Activated effector memory CD4-positive, alpha-beta T cell treated with Interleukin-2 at 50 U/mL for 16 hours (primary cell): ENCODE measurements around the gene AKT3.

Experiments used
- DNase-seq: peaks from one replicate; pipeline ENCODE4 v3.0.0-alpha.2; 2020

AKT3 gene

GRCh38 chr1:243500512-243500911 lies 349.5 kb downstream of the AKT3 start:
- DNase-seq: no peak

- DNase-seq: no peak
These were observed 350.3 kb downstream of the AKT3 start for GRCh38 chr1:243499711-243500110.

GRCh38 chr1:243499248-243499647 lies 350.8 kb downstream of the AKT3 start:
- DNase-seq: no peak

- no peak for DNase-seq
These were observed 351.9 kb downstream of the AKT3 start for GRCh38 chr1:243497939-243498681.

- no peak for DNase-seq
These were observed 353.2 kb downstream of the AKT3 start for GRCh38 chr1:243496806-243497205.

GRCh38 chr1:243496187-243496646 lies 353.8 kb downstream of the AKT3 start:
- no peak for DNase-seq

DNA sequence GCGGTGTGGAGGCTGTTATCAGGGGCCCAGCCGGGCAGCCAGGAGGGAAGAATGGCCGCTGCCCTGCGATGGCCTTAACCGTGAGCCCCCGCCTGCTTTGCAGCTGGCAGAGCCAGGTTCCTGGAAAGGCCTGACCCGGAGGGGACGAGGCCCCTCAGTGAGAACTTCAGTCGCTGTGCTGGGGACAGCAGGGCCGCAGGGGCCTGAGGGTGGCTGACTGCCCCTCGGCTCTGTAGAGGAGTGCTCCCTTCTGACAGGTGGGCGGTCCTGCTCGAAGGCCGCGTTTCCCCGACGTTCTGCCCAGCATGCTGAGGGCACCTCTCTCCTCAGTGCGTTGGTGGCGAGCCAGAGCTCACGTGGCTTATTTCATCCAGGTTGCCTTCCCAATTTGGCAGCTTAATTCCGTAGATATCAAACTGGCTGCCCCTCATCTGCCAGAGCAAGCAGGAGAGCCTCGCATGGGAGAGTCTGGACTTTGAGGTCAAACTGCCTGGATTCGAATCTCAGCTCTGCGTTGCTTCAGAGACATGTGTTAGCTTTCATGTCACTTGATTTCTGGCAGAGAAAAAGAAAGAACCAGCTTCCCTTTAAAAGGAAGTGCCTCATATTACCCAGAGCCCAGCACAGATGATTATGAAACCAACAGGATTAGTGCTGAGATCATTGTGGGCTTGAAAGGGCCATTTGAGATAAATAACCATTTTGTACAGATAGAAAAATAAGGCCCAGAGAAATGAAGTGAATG lies 354.4 kb downstream of the AKT3 start:
- no peak for DNase-seq

DNA sequence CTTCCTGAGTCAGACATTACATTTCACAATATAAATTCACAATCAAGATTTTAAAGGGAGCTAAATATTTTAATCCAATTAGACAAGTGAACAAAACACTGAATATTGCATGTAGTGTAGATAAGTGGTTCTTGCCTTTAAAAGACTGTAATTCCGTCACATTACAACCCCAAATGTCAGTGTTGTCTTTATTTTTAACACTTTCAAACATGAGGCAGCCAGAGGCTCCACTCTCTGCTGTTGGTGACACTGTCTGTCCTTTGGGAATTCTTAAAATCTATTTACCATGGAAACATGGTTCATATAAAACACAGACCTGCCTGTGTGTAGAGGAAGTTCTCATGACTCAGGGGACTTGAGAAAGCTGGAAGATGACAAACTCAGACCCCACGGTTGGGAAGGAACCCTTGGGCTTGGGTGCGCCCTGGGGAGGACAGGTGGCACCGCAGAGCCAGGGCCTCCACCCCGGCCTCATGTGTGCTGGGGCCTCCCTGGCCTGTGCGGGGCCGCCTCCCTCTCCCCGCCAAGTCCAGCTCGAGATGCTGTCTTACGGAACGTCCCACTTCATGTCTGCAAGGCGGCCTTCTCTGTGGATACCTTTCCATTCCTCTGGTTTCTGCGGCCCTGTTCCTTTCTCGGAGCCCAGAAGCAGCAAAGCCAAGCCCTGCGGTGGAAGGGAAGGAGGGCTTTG lies 355.2 kb downstream of the AKT3 start:
- no peak for DNase-seq

- DNase-seq: no peak
These were observed 356.6 kb downstream of the AKT3 start for GRCh38 chr1:243493156-243494129.

DNA sequence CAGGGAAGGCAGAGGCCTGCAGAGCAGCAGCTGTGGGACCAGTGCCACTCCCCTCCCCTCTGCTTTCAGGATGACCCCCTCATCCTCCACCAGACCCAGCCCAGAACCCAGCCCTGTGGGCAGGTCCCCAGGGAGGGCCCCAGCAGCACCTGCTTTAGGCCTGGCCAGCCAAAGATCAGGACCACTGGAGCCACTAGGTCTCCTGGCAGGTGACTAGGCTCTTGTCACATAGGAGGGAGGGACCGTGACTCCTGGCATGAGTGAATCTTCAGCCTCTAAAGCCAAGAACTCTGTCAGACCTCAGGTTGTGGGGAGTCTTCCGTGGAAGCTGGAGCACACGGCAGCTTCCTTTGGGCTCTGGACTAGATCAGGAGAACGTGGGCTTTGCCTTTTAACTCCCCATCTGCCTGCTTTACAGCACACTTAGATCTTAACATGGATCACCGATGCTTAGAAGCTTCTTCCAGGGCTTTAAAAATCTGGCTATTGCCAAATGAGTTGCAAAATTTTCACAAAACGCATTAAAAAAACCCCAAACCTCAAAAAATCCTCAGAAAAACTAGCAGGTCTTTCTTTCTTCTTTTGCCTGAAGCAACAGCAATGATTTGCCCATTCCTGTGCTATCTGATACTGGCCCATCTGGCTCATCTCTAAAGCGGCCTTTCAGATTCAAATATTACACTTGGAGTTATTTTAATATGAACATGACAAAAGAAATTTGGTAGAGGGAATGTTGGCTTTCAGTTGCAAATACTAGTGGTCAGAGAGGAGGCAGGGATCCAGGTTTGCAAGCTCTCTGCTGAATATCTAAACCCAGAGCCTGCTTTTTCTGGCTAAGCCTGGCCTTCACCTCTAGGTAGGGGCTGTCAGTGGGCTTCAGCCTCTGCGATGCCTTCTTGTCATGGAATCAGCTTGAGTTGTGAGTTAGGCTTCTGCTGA lies 359.0 kb downstream of the AKT3 start:
- DNase-seq: no peak

- DNase-seq: no peak
These were observed 360.1 kb downstream of the AKT3 start for GRCh38 chr1:243489681-243490546.

DNA sequence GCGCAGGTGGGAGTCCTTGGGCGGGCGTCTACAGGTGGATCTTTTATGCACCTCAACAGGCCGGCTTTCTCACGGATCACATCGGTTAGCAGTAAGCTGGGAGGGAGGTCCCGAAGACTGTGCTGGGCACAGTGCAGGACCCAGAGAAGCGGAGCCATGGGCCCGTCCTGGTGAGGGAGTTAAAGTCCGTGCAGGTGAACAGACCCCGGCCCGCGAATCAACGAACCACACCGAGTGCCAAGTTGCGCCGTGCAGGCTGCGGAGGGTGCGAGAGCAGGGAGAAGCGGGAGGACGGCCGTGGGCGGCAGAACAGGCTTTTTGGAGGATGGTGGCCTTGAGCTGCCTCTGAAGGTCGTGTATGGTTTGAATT lies 360.9 kb downstream of the AKT3 start:
- no peak for DNase-seq

GRCh38 chr1:243488459-243489157 lies 361.4 kb downstream of the AKT3 start:
- DNase-seq: no peak

GRCh38 chr1:243487649-243488227 lies 362.3 kb downstream of the AKT3 start:
- no peak for DNase-seq

DNA sequence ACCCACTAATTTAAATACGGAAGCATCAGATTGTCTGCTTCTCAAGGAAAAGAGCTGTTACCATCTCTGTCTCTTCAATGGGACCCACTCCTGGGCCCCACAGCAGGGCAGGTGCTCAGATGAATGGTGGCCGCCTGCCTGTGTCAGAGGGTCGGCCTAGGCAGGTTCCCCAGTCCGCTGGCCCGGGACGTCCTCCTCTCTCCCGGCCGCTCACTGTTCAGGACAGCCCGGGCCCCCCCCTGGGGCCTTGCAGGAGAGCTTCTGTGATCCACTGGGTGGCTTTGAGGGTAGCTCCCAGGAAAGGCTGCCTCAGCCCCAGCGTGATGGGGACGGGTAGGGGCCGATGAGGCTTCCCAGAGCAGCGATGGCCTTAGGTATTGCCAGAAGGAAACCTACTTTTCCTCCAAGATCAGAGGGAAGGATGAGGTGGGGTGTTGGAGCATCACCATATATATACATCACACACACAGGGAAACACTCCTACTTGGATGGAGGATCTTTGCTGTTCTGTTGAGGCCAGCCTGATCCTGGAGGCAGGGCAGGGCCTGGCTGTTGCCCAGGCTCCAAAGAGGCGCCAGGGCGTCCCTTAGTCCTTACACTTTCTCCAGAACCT lies 362.9 kb downstream of the AKT3 start:
- no peak for DNase-seq

DNA sequence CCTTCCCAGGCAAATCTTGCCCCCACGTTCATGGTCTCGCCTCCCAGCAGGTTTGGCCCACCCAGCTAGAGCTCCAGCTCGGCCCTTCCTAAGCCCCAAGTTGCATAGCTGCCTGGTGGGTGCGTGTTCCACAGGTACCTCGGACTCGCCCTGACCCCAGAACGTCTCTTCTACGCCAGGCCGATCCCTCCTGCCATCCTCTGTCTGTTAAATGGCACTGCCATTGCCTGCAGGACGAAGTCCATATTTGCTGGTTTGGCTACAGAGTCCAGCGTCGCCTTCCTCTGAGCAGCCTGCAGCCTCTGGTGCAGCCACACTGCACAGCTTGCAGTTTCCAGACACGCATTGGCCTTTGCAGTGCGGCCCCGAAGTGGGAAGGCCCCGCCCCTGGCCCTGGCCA lies 366.1 kb downstream of the AKT3 start:
- no peak for DNase-seq

DNA sequence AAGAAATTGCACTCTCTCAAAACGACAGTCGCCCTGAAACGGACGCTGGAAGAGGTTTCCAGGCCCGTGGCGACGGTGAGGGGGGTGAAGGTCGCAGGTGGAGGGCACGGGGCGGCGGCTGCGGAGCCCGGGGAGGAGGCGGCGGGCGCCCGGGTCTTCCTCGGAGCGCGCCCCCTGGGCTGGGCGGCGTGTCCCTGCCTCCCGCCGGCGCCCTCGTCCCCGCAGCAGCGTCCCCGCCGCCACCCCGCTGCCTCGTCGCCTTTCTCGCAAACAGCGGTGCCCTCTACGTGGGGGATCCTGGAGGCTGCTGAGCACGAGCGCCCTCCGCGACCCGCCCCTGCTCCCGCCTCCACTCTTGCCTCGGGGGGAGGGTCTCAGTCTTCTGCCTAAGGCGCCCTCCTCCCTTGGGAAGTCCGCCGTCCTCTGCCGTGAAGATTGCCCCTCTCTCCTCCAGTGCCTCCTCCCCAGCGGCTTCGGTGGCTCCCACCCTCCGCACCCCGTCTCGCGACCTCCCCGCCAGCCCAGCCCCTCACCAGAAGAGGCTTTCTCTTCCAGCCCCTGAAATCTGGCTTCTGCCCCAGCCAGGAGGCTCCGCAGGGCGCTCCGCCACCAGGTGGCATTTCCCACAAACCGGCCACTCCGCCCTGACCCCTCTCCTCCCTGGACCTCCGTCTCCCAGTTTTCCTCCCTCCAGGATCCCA lies 366.8 kb downstream of the AKT3 start:
- no peak for DNase-seq
